Measurements from ENCODE around the gene SH2D3C. TPM values are rescaled to one million over a fixed set of nuclear protein-coding genes. Genes with fewer than 3 reads are reported as not detected.
A peak's percentile ranks its signal among the peaks of the same experiment; 100 is the strongest.

SH2D3C gene
- total RNA-seq, 1 donor from 2014 or later = 137 TPM

DNA sequence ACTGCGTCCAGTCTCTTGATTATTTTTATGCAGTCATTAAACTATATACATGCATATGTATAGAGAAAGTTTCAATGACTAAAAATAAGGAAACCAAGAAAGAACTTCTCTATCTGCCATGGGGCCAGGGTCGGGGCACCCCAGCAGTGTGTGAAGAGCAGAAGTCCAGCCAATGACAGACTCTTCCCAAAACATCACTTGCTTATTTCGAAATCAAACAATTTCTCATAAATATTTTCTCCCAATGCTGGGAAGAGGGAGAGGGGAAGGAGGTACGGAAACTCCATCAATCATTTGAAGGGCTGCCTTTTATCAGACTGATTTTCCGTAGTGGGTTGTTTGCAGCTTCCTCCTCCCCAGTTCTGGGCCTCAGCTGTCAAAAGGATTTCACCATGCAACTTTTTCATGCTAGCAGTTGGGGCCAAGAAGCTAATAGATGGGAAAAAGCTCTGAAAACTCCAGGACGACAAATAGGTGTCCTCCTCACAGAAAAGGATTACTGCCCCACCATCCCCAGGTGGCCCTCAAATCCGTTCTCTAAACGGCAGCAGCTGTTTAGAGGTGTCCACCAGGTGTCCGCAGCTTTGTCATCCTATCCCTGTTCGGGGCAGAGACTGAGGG, 23.6 kb upstream of the SH2D3C start:
- no peak for DNase-seq (ENCODE audit: low spot score)

DNA sequence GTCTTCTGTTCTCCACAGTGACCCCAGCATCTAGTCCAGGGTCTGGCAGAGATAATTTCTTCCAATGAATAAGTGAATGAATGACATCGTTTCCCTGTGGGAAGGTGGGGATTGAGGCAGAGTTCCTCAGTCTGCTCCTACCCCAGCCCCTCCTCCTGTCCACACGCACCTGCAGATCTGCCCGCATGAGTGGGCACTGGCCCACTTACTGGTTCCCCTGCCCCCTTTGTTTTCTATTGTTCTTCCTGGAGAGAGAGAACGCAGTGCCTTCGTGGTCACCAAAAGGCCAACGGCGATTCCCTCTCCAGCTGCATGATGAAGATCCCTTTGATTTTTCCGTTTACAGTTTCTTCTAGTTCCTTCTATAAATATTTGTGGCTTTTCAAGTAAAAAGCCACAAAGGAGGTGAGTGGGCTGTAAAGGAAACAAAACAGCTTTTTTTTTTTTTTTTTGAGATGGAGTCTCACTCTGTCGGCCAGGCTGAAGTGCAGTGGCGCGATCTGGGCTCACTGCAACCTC, 18.4 kb upstream of the SH2D3C start:
- peaks cover 7% of the 10 kb centered on the region for H3K27me3 Mint-ChIP-seq (ENCODE audit: unreplicated experiment)
- H3K36me3 Mint-ChIP-seq (ENCODE audit: low read depth, unreplicated experiment) = peaks cover 7% of the 10 kb centered on the region
- no peaks in the 10 kb centered on the region for H3K9me3 Mint-ChIP-seq (ENCODE audit: unreplicated experiment)
- no peak overlapping the region for H3K4me3 Mint-ChIP-seq (ENCODE audit: unreplicated experiment)
- DNase-seq (ENCODE audit: low spot score) = no peak
- peak overlapping the region; percentile 22 for H3K27ac Mint-ChIP-seq (ENCODE audit: unreplicated experiment)
- peaks cover 16% of the 10 kb centered on the region for H3K4me1 Mint-ChIP-seq (ENCODE audit: unreplicated experiment)
- TF ChIP-seq, protein P1, sequence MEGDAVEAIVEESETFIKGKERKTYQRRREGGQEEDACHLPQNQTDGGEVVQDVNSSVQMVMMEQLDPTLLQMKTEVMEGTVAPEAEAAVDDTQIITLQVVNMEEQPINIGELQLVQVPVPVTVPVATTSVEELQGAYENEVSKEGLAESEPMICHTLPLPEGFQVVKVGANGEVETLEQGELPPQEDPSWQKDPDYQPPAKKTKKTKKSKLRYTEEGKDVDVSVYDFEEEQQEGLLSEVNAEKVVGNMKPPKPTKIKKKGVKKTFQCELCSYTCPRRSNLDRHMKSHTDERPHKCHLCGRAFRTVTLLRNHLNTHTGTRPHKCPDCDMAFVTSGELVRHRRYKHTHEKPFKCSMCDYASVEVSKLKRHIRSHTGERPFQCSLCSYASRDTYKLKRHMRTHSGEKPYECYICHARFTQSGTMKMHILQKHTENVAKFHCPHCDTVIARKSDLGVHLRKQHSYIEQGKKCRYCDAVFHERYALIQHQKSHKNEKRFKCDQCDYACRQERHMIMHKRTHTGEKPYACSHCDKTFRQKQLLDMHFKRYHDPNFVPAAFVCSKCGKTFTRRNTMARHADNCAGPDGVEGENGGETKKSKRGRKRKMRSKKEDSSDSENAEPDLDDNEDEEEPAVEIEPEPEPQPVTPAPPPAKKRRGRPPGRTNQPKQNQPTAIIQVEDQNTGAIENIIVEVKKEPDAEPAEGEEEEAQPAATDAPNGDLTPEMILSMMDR (IDR thresholded peaks at IDR 0.05; ENCODE audit: unreplicated experiment) = no peak

More for the DNA sequence above, 23.6 kb upstream of the SH2D3C start:
- Mint-ChIP-seq H3K9me3 (ENCODE audit: unreplicated experiment) (no peaks in the 10 kb centered on the region), H3K27ac (ENCODE audit: unreplicated experiment) (peak overlapping the region; percentile 64), H3K4me3 (ENCODE audit: unreplicated experiment) (peak overlapping the region; percentile 86), H3K36me3 (ENCODE audit: low read depth, unreplicated experiment) (peaks cover 7% of the 10 kb centered on the region), H3K27me3 (ENCODE audit: unreplicated experiment) (peaks cover 6% of the 10 kb centered on the region), H3K4me1 (ENCODE audit: unreplicated experiment) (peaks cover 9% of the 10 kb centered on the region)
- TF ChIP-seq, protein P1 (IDR thresholded peaks at IDR 0.05; ENCODE audit: unreplicated experiment) = no peak

DNA sequence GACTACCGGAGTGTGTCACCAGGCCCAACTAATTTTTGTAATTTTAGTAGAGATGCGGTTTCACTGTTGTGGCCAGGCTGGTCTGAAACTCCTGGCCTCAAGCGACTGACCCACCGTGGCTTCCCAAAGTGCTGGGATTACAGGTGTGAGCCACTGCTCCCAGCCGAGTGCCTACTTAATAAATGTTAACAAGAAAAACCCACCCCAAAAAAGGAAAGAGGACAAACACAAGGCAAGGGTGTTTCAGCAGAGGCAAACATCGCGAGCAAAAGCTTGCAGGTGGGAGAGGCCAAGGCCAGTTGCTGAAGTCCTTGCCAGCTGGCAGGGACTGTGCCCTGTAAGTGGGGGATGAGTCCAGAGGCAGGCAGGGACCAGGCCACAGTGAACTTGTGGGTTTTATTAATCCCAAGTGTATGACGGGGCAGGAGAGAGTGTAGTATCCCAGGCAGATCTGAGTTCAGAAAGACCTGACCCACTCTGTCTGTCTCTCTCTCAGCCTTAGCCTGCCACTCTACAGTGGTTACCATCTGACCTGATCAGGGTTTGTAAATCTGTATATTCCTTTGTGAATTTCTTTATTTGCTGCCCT, 17.9 kb upstream of the SH2D3C start:
- DNase-seq (ENCODE audit: low spot score) = no peak
- H3K4me3 Mint-ChIP-seq (ENCODE audit: unreplicated experiment) = peak overlapping the region; percentile 18
- TF ChIP-seq, protein P1 (IDR thresholded peaks at IDR 0.05; ENCODE audit: unreplicated experiment) = no peak
- peaks cover 7% of the 10 kb centered on the region for H3K36me3 Mint-ChIP-seq (ENCODE audit: low read depth, unreplicated experiment)
- H3K9me3 Mint-ChIP-seq (ENCODE audit: unreplicated experiment) = no peaks in the 10 kb centered on the region
- peaks cover 16% of the 10 kb centered on the region for H3K4me1 Mint-ChIP-seq (ENCODE audit: unreplicated experiment)
- peaks cover 7% of the 10 kb centered on the region for H3K27me3 Mint-ChIP-seq (ENCODE audit: unreplicated experiment)
- no peak overlapping the region for H3K27ac Mint-ChIP-seq (ENCODE audit: unreplicated experiment)

DNA sequence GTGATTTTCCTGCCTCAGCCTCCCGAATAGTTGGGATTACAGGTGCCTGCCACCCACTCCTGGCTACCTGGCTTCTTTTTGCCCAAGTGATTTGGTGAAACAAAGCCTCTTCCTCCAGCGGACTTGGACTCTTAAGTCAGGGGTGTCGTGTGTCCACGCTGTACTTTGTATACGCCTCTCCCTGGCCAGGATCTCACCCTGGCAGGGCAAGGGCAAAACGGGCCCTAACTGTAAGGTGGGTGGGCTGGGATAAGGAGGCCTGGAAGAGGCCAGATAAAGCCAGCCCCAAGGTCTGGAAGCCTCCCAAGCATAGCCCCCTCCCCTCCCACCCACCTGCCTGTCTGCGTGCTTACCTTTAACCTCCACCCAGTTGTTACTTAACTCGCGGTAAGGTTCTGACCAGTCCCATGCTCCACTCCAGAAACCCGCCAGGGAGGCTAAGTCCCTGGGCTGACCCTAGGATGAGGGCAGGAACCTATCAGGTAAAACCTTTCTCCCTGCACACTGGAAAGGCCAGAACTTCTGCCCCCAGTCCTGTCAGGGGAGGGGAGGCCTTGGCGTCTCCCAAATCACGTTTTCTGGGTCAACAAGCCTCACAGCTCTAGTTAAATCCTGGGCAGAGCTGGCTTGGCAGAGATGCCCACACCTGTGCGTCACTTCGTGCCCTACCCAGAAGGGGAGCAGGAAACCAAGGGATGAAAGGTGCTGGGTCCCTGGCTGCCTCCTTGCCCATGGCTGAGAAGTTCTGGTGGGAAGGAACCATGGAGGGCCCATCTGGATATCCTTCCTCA, 15.7 kb upstream of the SH2D3C start:
- Mint-ChIP-seq H3K36me3 (ENCODE audit: low read depth, unreplicated experiment) (peaks cover 19% of the 10 kb centered on the region), H3K4me1 (ENCODE audit: unreplicated experiment) (peaks cover 28% of the 10 kb centered on the region), H3K27ac (ENCODE audit: unreplicated experiment) (no peak overlapping the region), H3K27me3 (ENCODE audit: unreplicated experiment) (peaks cover 14% of the 10 kb centered on the region), H3K9me3 (ENCODE audit: unreplicated experiment) (no peaks in the 10 kb centered on the region), H3K4me3 (ENCODE audit: unreplicated experiment) (no peak overlapping the region)
- TF ChIP-seq, protein P1 (IDR thresholded peaks at IDR 0.05; ENCODE audit: unreplicated experiment) = no peak
- no peak for DNase-seq (ENCODE audit: low spot score)
